GM18507 (cell line): ENCODE results near the gene ZBTB25.

Source experiments
- DNase-seq: peaks from one replicate; pipeline ENCODE4 v3.0.0; 2011; ENCODE audit warnings: low read depth; ENCODE audit not compliant: insufficient read length; ENCODE audit errors: extremely low spot score
- FAIRE-seq: peaks from 2 replicates; lab custom pipeline; 2011; peaks lifted over from hg19 to GRCh38; lab: Jason Lieb, UNC

Gene ZBTB25

GRCh38 chr14:64491637-64492036 lies 12.0 kb downstream of the ZBTB25 start:
- DNase-seq, result no peak
- FAIRE-seq, result no peak

DNA sequence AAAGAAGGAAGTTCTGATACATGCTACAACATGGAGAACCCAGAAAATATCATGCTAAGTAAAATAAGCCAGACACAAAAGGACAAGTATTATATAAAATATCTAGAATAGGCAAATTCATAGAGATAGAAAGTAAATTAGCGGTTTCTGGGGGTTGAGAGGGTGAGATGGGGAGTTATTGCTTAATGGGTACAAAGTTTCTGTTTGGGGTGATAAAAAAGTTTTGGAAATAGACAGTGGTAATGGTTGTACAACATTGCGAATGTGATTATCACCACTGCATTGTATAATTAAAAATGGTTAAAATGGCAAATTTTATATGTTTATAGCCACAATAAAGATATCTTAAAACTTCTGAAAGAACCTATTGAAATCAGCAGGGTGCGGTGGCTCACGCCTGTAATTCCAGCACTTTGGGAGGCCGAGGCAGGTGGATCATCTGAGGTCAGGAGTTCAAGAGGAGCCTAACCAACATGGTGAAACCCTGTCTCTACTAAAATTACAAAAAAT lies 15.0 kb downstream of the ZBTB25 start:
- no peak for DNase-seq

GRCh38 chr14:64478634-64479250 lies 24.9 kb downstream of the ZBTB25 start:
- no peak for DNase-seq

More for the DNA sequence above, 15.0 kb downstream of the ZBTB25 start:
- FAIRE-seq, result no peak

DNA sequence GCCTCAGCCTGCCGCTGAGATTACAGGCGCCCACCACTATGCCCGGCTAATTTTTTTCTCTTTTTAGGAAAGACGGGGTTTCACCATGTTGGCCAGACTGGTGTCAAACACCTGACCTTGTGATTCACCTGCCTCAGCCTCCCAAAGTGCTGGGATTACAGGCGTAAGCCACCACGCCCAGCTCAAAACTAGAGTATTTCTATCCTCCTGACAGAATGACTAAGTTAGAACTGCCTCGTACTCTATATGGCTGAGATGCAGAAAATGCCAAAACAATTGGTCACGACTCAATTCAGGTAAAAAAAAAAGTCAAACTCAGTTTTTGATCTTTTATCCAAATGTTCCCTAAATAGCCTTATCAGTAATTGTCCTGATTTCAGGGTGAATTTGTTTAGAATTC lies 27.2 kb downstream of the ZBTB25 start:
- FAIRE-seq (no peak), DNase-seq (no peak)

More at GRCh38 chr14:64478634-64479250, 24.9 kb downstream of the ZBTB25 start:
- FAIRE-seq, result peak; percentile 62

DNA sequence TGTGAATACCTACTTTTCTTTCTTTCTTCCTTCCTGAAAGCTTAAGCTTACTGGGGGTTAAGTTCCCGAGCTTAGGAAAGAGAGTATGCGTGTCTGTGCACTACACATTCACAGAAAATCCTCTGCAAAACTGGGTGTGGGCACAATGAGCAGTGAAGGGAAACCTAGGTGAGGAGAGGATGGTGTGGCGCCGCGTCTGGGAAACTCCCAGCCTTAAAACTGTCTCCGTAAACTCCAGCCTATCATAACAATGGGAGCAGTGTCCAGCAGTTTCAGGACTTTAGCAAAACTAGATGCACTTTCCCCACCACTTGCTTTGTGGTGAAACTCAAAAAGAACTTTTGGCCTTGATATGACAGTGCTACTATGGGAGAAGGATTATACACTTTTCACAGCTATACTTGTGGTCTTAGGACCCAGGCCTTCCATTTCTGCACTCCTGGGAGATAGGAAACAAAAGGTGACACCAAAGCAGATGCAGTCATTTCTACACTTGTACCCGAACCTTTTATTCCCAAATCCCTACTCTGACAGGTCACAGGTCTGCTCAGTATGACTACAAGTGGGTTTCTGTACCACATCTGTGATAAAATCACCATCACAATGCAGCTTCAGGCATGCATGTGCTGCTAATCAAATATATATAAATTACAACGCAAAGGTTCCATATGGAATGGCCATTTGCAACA lies 27.9 kb downstream of the ZBTB25 start:
- no peak for FAIRE-seq
- no peak for DNase-seq

GRCh38 chr14:64474698-64475097 lies 28.9 kb downstream of the ZBTB25 start:
- FAIRE-seq, result peak; percentile 59
- DNase-seq, result no peak

- DNase-seq (no peak), FAIRE-seq (peak; percentile 38)
Observed at GRCh38 chr14:64474041-64474440, 29.6 kb downstream of the ZBTB25 start.

DNA sequence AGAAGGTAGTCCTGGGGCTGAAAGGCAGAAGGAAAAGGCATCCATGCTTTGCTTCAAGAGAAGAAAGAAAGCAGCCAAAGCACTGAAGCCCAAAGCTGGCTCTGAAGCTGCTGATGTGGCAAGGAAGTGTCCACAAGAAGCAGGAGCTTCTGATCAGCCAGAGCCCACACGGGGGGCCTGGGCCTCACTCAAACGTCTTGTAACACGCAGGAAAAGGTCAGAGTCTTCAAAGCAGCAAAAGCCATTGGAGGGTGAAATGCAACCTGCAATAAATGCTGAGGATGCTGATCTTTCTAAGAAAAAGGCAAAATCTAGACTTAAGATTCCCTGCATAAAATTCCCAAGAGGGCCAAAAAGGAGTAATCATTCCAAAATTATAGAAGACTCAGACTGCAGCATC lies 35.2 kb downstream of the ZBTB25 start:
- DNase-seq (no peak), FAIRE-seq (no peak)

- no peak for FAIRE-seq
- no peak for DNase-seq
Observed at GRCh38 chr14:64467566-64467965, 36.1 kb downstream of the ZBTB25 start.

- no peak for DNase-seq
- FAIRE-seq, result no peak
Observed at GRCh38 chr14:64467101-64467500, 36.5 kb downstream of the ZBTB25 start.

DNA sequence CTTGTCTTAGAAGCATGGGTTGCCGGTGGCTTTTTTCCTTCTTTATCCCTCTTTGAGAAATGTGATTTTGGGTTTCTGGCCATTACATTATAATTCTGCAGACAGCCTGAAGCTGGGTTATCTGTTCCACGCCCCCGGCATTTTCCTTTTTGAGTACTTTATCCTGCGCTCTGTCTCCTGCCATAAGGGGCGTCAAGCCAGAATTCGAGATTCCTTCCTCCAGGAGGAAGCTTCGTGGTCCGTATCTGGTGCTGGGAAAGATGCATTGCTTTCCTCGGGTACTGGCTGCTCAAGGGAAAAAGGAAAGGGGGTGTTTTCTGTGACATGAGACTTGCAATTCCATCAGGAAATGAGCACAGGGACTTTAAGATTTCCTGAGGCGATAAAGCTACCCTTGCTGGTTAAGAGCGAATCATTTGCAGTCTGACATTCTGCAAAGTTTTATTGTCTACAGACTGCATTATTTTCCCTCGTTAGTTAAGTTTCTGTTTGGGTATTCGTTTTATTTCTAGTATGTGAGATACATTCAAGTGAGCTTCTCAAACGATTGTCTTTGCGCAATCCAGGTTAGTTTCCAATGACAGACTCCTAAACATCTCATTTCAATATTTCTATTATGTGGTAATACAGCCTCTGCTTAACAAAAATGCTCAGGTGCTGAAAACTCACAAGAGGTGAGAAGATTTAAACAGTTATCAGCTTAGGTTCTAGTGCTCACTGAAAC lies 37.6 kb downstream of the ZBTB25 start:
- FAIRE-seq, result peak; percentile 31
- no peak for DNase-seq

- FAIRE-seq, result peak; percentile 68
- peak; percentile 55 for DNase-seq
Observed at GRCh38 chr14:64465191-64465822, 38.3 kb downstream of the ZBTB25 start, which contains the start of gene AKAP5. Gene AKAP5, plus strand, starts transcription at chr14:64465499. Its CDS starts 2,896 bp downstream, at chr14:64468395.

DNA sequence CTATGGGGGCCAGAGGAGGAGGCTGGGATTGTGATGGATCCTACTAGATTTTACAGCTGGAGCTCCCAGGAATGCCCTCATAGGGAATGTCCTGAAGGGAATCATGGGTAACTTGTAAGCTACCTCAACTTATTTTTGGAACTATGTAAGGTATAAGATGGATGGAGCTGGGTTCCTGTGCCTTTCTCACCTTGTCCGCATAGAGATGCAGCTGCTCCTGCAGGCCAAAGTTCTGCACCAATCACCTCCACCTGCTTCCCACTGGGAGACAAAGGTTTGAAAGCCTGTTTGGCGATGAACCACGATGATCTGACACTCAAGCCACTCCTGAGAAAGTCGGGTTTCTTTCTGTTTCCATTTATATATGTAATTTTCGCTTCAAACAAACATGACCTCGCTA lies 39.0 kb downstream of the ZBTB25 start:
- DNase-seq (no peak), FAIRE-seq (no peak)

- DNase-seq (no peak), FAIRE-seq (no peak)
Observed at GRCh38 chr14:64463873-64464272, 39.8 kb downstream of the ZBTB25 start.

DNA sequence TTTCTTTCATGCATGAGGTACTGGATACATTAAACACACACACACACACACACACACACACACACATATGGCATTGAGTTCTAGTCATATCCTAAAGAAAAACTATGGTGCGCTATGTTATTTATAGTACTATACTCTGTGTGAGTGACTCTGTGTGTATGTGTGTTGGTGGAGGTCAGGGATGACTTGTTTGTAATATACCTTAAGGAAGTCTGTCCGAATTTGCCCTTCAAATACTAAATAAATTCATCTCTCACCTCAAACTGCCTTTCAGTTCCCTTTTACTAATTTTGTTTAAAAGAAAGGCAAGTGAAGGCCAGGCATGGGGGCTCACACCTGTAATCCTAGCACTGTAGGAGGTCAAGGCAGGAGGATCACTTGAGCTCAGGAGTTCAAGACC lies 40.4 kb downstream of the ZBTB25 start:
- DNase-seq, result no peak
- FAIRE-seq, result peak; percentile 21

GRCh38 chr14:64461221-64461620 lies 42.4 kb downstream of the ZBTB25 start:
- no peak for FAIRE-seq
- no peak for DNase-seq

GRCh38 chr14:64459405-64460136 lies 44.1 kb downstream of the ZBTB25 start:
- DNase-seq (no peak), FAIRE-seq (no peak)

GRCh38 chr14:64454671-64455070 lies 49.0 kb downstream of the ZBTB25 start:
- no peak for FAIRE-seq

DNA sequence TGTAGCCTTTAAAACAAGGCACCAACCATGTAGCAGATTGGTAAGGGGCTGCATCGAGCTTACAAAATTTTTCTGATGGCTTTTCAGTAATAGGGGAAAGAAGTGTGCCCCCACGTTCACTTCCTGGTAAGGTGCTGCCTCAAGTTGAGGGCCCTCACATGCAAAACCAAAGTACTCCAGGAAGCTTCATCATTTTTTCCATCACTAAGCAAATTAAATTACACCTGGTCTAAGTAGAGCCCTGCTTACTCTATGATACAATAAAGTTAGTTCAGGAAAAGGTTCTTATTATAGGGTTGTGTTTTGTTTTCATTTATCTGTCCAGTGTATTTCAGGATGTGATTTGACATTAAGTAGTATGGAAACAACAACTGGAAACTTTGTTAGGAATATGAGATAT lies 53.4 kb downstream of the ZBTB25 start:
- no peak for DNase-seq
- no peak for FAIRE-seq

More at GRCh38 chr14:64454671-64455070, 49.0 kb downstream of the ZBTB25 start:
- no peak for DNase-seq
